Muscle layer of colon (tissue), 2 donors: ENCODE data around the gene NPBWR2.
A peak's percentile ranks its signal among the peaks of the same experiment; 100 is the strongest.
"Not testable (repeated sequence)": the region's sequence is repeated elsewhere in the genome, so short reads cannot be mapped to it uniquely, and the experiment has no call there.

ENCODE experiments used
- H3K27ac ChIP-seq: one replicate; pipeline ENCODE4 v1.7.0; 2013; ENCODE audit warnings: low read depth, mild to moderate bottlenecking, low read length, moderate library complexity
- H3K27me3 ChIP-seq, 2 donors: one replicate each; pipeline ENCODE4 v1.7.0; 2013; ENCODE audit warnings: low read length in 2 of 2, mild to moderate bottlenecking in 2 of 2; ENCODE audit not compliant: insufficient read depth in 2 of 2, control insufficient read depth in 1 of 2
- H3K36me3 ChIP-seq: one replicate; pipeline ENCODE4 v1.7.0; 2013; ENCODE audit warnings: mild to moderate bottlenecking, low read length; ENCODE audit not compliant: insufficient read depth
- H3K4me1 ChIP-seq: one replicate; pipeline ENCODE4 v1.7.0; 2013; ENCODE audit warnings: mild to moderate bottlenecking, low read length; ENCODE audit not compliant: insufficient read depth
- H3K4me3 ChIP-seq, 2 donors: one replicate each; pipeline ENCODE4 v1.7.0; 2013; ENCODE audit warnings: low read length in 2 of 2, low read depth in 1 of 2, mild to moderate bottlenecking in 1 of 2, moderate library complexity in 1 of 2
- H3K9ac ChIP-seq: one replicate; pipeline ENCODE4 v1.7.0; 2013; ENCODE audit warnings: low read length
- H3K9me3 ChIP-seq: one replicate; pipeline ENCODE4 v1.7.0; 2013; ENCODE audit warnings: mild to moderate bottlenecking, low read length
- donor health status: abdominal sarcoma.
- donor health status: Adenocarcinoma of cecum.

Gene NPBWR2

GRCh38 chr20:64129146-64129782 lies 21.9 kb upstream of the NPBWR2 start:
- no peaks in the 10 kb centered on the region for H3K36me3 ChIP-seq

GRCh38 chr20:64123517-64123916 lies 16.2 kb upstream of the NPBWR2 start:
- peaks cover 0 to 17% of the 10 kb centered on the region in 2 donors for H3K27me3 ChIP-seq
- not testable (repeated sequence) for H3K27ac ChIP-seq, H3K9ac ChIP-seq, H3K4me1 ChIP-seq, H3K4me3 ChIP-seq, H3K36me3 ChIP-seq, H3K9me3 ChIP-seq

More at GRCh38 chr20:64129146-64129782, 21.9 kb upstream of the NPBWR2 start:
- H3K9ac ChIP-seq, result no peak overlapping the region
- H3K9me3 ChIP-seq, result no peaks in the 10 kb centered on the region
- H3K27ac ChIP-seq, result no peak overlapping the region
- H3K27me3 ChIP-seq, result peaks cover 0 to 4% of the 10 kb centered on the region in 2 donors
- H3K4me3 ChIP-seq, result no peak overlapping the region
- H3K4me1 ChIP-seq, result no peaks in the 10 kb centered on the region

- peaks cover 0 to 17% of the 10 kb centered on the region in 2 donors for H3K27me3 ChIP-seq
- not testable (repeated sequence) for H3K9me3 ChIP-seq
Observed at GRCh38 chr20:64122927-64123326, 15.6 kb upstream of the NPBWR2 start.

GRCh38 chr20:64121586-64121985 lies 14.2 kb upstream of the NPBWR2 start:
- Histone ChIP-seq H3K4me1 (no peaks in the 10 kb centered on the region), H3K4me3 (no peak overlapping the region), H3K27me3 (peaks cover 0 to 17% of the 10 kb centered on the region in 2 donors)

More at GRCh38 chr20:64122927-64123326, 15.6 kb upstream of the NPBWR2 start:
- H3K4me1 ChIP-seq, H3K36me3 ChIP-seq, H3K4me3 ChIP-seq, H3K27ac ChIP-seq, H3K9ac ChIP-seq: not testable (repeated sequence)

GRCh38 chr20:64119681-64120341 lies 12.4 kb upstream of the NPBWR2 start:
- H3K4me3 ChIP-seq, result peak overlapping the region in 1 of 2 donors; percentile 47
- no peak overlapping the region for H3K27ac ChIP-seq
- H3K9ac ChIP-seq, result no peak overlapping the region

More at GRCh38 chr20:64121586-64121985, 14.2 kb upstream of the NPBWR2 start:
- Histone ChIP-seq H3K9ac (no peak overlapping the region), H3K27ac (no peak overlapping the region), H3K36me3 (no peaks in the 10 kb centered on the region), H3K9me3 (no peaks in the 10 kb centered on the region)

GRCh38 chr20:64119301-64119680 lies 11.9 kb upstream of the NPBWR2 start:
- Histone ChIP-seq H3K4me1 (no peaks in the 10 kb centered on the region), H3K27ac (no peak overlapping the region), H3K9ac (no peak overlapping the region), H3K27me3 (peaks cover 0 to 17% of the 10 kb centered on the region in 2 donors), H3K36me3 (no peaks in the 10 kb centered on the region), H3K9me3 (no peaks in the 10 kb centered on the region), H3K4me3 (no peak overlapping the region)

More at GRCh38 chr20:64119681-64120341, 12.4 kb upstream of the NPBWR2 start:
- no peaks in the 10 kb centered on the region for H3K4me1 ChIP-seq
- H3K27me3 ChIP-seq, result peaks cover 0 to 17% of the 10 kb centered on the region in 2 donors
- no peaks in the 10 kb centered on the region for H3K36me3 ChIP-seq
- no peaks in the 10 kb centered on the region for H3K9me3 ChIP-seq

GRCh38 chr20:64117432-64117777 lies 10.0 kb upstream of the NPBWR2 start:
- H3K27me3 ChIP-seq, result peaks cover 0 to 17% of the 10 kb centered on the region in 2 donors
- H3K27ac ChIP-seq, H3K9ac ChIP-seq, H3K9me3 ChIP-seq, H3K36me3 ChIP-seq, H3K4me3 ChIP-seq, H3K4me1 ChIP-seq: not testable (repeated sequence)

- Histone ChIP-seq H3K27ac (no peak overlapping the region), H3K27me3 (peaks cover 0 to 12% of the 10 kb centered on the region in 2 donors), H3K9me3 (no peaks in the 10 kb centered on the region), H3K4me1 (no peaks in the 10 kb centered on the region), H3K36me3 (no peaks in the 10 kb centered on the region), H3K4me3 (no peak overlapping the region), H3K9ac (no peak overlapping the region)
Observed at GRCh38 chr20:64116541-64117431, 9.4 kb upstream of the NPBWR2 start.

GRCh38 chr20:64116016-64116415 lies 8.7 kb upstream of the NPBWR2 start:
- H3K9ac ChIP-seq, result no peak overlapping the region
- H3K27ac ChIP-seq, result no peak overlapping the region
- H3K27me3 ChIP-seq, result peaks cover 0 to 5% of the 10 kb centered on the region in 2 donors
- H3K4me1 ChIP-seq, result no peaks in the 10 kb centered on the region
- H3K4me3 ChIP-seq, result no peak overlapping the region
- no peaks in the 10 kb centered on the region for H3K9me3 ChIP-seq
- H3K36me3 ChIP-seq, result no peaks in the 10 kb centered on the region

- no peak overlapping the region for H3K9ac ChIP-seq
Observed at GRCh38 chr20:64115171-64115911, 8.0 kb upstream of the NPBWR2 start.

More at GRCh38 chr20:64115171-64115911, 8.0 kb upstream of the NPBWR2 start:
- H3K27ac ChIP-seq, result no peak overlapping the region
- H3K4me1 ChIP-seq, result no peaks in the 10 kb centered on the region
- H3K27me3 ChIP-seq, result no peaks in the 10 kb centered on the region
- H3K4me3 ChIP-seq, result no peak overlapping the region
- H3K9me3 ChIP-seq, result no peaks in the 10 kb centered on the region
- no peaks in the 10 kb centered on the region for H3K36me3 ChIP-seq
